Measurements from ENCODE around the gene TCFL5. TPM values are rescaled to one million over a fixed set of nuclear protein-coding genes. Genes with fewer than 3 reads are reported as not detected.

Gene TCFL5
- total and polyA plus RNA-seq, 10 donors: 4.1 to 8.8 (median 6.3) TPM

GRCh38 chr20:62898093-62898964 is 36.7 kb upstream of the TCFL5 start:
- intact Hi-C loops (cut with DNase I; ENCODE audit: low total_unique reads): loop anchor here (10.0 kb wide), 1 partner anchor 106 kb away; the partner anchor contains the start of gene BHLHE23
- WGBS, 5 donors: 87 to 95% (median 88%) methylated on average over 16 of the region's 16 CpGs
- Histone ChIP-seq H3K27me3 (replicated peaks in 1 of 7) (no peaks in the 10 kb centered on the region), H3K4me1 (peaks cover 18 to 31% (median 25%) of the 10 kb centered on the region in 6 donors), H3K9me3 (no peaks in the 10 kb centered on the region), H3K36me3 (peaks cover 0 to 63% (median 52%) of the 10 kb centered on the region in 6 donors), H3K4me3 (no peak overlapping the region), H3K27ac (no peak overlapping the region)
- no peak for TF ChIP-seq POLR2A (IDR thresholded peaks at IDR 0.05)
- TF ChIP-seq POLR2AphosphoS5 (IDR thresholded peaks at IDR 0.05): peak in 2 of 3 donors; percentile 45 to 65
- no peak for TF ChIP-seq CTCF (IDR thresholded peaks at IDR 0.05 in 8 of 11, conservative IDR thresholded peaks at IDR 0.05 in 3 of 11)
- DNase-seq: no peak

GRCh38 chr20:62897666-62898065 is 36.0 kb upstream of the TCFL5 start:
- DNase-seq: peak; percentile 7
- Histone ChIP-seq H3K27ac (no peak overlapping the region), H3K4me3 (no peak overlapping the region), H3K36me3 (peaks cover 0 to 63% (median 52%) of the 10 kb centered on the region in 6 donors), H3K4me1 (peaks cover 18 to 31% (median 25%) of the 10 kb centered on the region in 6 donors), H3K27me3 (replicated peaks in 1 of 7) (no peaks in the 10 kb centered on the region), H3K9me3 (no peaks in the 10 kb centered on the region)
- TF ChIP-seq POLR2AphosphoS5 (IDR thresholded peaks at IDR 0.05): peak in 1 of 3 donors; percentile 62
- no peak for TF ChIP-seq CTCF (IDR thresholded peaks at IDR 0.05 in 8 of 11, conservative IDR thresholded peaks at IDR 0.05 in 3 of 11)
- 85 to 93% (median 88%) methylated on average over 9 to 11 of the region's 11 CpGs for WGBS, 5 donors
- intact Hi-C loops (cut with DNase I; ENCODE audit: low total_unique reads): loop anchor here (10.0 kb wide), 1 partner anchor 107 kb away; the partner anchor contains the start of gene BHLHE23

GRCh38 chr20:62896526-62896925 is 34.9 kb upstream of the TCFL5 start:
- no peaks in the 10 kb centered on the region for H3K9me3 ChIP-seq
- TF ChIP-seq POLR2A (IDR thresholded peaks at IDR 0.05) (no peak), POLR2AphosphoS5 (IDR thresholded peaks at IDR 0.05) (peak; percentile 35 to 77 (median 56)), CTCF (IDR thresholded peaks at IDR 0.05 in 8 of 11, conservative IDR thresholded peaks at IDR 0.05 in 3 of 11) (no peak)
- no peak for DNase-seq
- H3K36me3 ChIP-seq: peaks cover 0 to 63% (median 52%) of the 10 kb centered on the region in 6 donors
- H3K27ac ChIP-seq: no peak overlapping the region
- 92 to 97% (median 94%) methylated on average over 14 to 16 of the region's 16 CpGs for WGBS, 5 donors
- intact Hi-C loops (cut with DNase I; ENCODE audit: low total_unique reads): loop anchor here (10.0 kb wide), 1 partner anchor 108 kb away; the partner anchor contains the start of gene BHLHE23
- H3K4me1 ChIP-seq: peaks cover 18 to 31% (median 25%) of the 10 kb centered on the region in 6 donors
- no peaks in the 10 kb centered on the region for H3K27me3 ChIP-seq (replicated peaks in 1 of 7)
- no peak overlapping the region for H3K4me3 ChIP-seq

GRCh38 chr20:62895539-62895938 is 33.9 kb upstream of the TCFL5 start:
- intact Hi-C loops (cut with DNase I; ENCODE audit: low total_unique reads): loop anchor here (10.0 kb wide), 1 partner anchor 109 kb away; the partner anchor contains the start of gene BHLHE23
- Histone ChIP-seq H3K27me3 (replicated peaks in 1 of 7) (no peaks in the 10 kb centered on the region), H3K4me1 (peaks cover 15 to 26% (median 21%) of the 10 kb centered on the region in 6 donors), H3K36me3 (peaks cover 6 to 64% (median 58%) of the 10 kb centered on the region in 6 donors), H3K4me3 (no peak overlapping the region), H3K9me3 (no peaks in the 10 kb centered on the region), H3K27ac (no peak overlapping the region)
- no peak for DNase-seq
- WGBS, 5 donors: 93 to 97% (median 95%) methylated on average over 9 of the region's 9 CpGs
- TF ChIP-seq POLR2A (IDR thresholded peaks at IDR 0.05): no peak
- TF ChIP-seq POLR2AphosphoS5 (IDR thresholded peaks at IDR 0.05): peak; percentile 22 to 50 (median 26)
- no peak for TF ChIP-seq CTCF (IDR thresholded peaks at IDR 0.05 in 8 of 11, conservative IDR thresholded peaks at IDR 0.05 in 3 of 11)

Measured in spleen (tissue), 11 donors.